ENCODE data around the gene MAGOHB.

- no peak for TF ChIP-seq CTCF (IDR thresholded peaks at IDR 0.05 in 2 of 3, conservative IDR thresholded peaks at IDR 0.05 in 1 of 3; ENCODE audit: control insufficient read depth in 2 of 3, extremely low read depth in 1 of 3, insufficient read depth in 1 of 3, low read depth in 3 of 3, low read length in 3 of 3)
- TF ChIP-seq TAF1 (IDR thresholded peaks at IDR 0.05; ENCODE audit: borderline replicate concordance, low read depth, low read length) = no peak
These were observed 59.1 kb downstream of the MAGOHB start for GRCh38 chr12:10554228-10554755.

Data from GM12878 (cell line).